Activated naive CD8-positive, alpha-beta T cell treated with anti-CD3 and anti-CD28 coated beads, Interleukin-2, amount 10 ng/mL, durations not matched to agents 7 days and 5 days (primary cell): ENCODE results near the gene ZSCAN18. TPM values are rescaled to one million over a fixed set of nuclear protein-coding genes. Genes with fewer than 3 reads are reported as not detected.
"Not testable (repeated sequence)": the region's sequence is repeated elsewhere in the genome, so short reads cannot be mapped to it uniquely, and the experiment has no call there.

Source experiments
- ATAC-seq: fragments of 150-1000 bp; cut with Tn5 transposase; one replicate; pipeline ENCODE4 v1.10.0; 2021; ENCODE audit warnings: low read depth, moderate library complexity
- POLR2A ChIA-PET: fragments of 350-600 bp; sonication (Branson Sonifier 250); formaldehyde crosslinking; loops from one replicate; lab custom pipeline; 2021; ENCODE audit warnings: antibody characterized with exemption; lab: Charles Lee
- DNase-seq: peaks from one replicate; pipeline ENCODE4 v3.0.0; 2021
- H3K27ac Mint-ChIP-seq: one replicate; pipeline ENCODE4 v1.8.0; 2022; ENCODE audit warnings: mild to moderate bottlenecking, mixed read lengths
- H3K27me3 Mint-ChIP-seq: one replicate; pipeline ENCODE4 v1.8.0; 2022; ENCODE audit warnings: mild to moderate bottlenecking, moderate library complexity, mixed read lengths
- H3K36me3 Mint-ChIP-seq: one replicate; pipeline ENCODE4 v1.8.0; 2021; ENCODE audit warnings: mild to moderate bottlenecking, mixed read lengths
- H3K4me1 Mint-ChIP-seq: one replicate; pipeline ENCODE4 v1.8.0; 2021; ENCODE audit warnings: mixed read lengths
- H3K4me3 Mint-ChIP-seq: one replicate; pipeline ENCODE4 v1.8.0; 2022; ENCODE audit warnings: mild to moderate bottlenecking, moderate library complexity, mixed read lengths
- H3K9me3 Mint-ChIP-seq: one replicate; pipeline ENCODE4 v1.8.0; 2021; ENCODE audit warnings: mixed read lengths
- total RNA-seq, 2 experiments: library from RNA; stranded (reverse); gene quantifications; one replicate each; pipeline ENCODE4 v1.2.3, GENCODE V29; 2021

ZSCAN18 gene, protein sequence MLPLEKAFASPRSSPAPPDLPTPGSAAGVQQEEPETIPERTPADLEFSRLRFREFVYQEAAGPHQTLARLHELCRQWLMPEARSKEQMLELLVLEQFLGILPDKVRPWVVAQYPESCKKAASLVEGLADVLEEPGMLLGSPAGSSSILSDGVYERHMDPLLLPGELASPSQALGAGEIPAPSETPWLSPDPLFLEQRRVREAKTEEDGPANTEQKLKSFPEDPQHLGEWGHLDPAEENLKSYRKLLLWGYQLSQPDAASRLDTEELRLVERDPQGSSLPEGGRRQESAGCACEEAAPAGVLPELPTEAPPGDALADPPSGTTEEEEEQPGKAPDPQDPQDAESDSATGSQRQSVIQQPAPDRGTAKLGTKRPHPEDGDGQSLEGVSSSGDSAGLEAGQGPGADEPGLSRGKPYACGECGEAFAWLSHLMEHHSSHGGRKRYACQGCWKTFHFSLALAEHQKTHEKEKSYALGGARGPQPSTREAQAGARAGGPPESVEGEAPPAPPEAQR
- total RNA-seq = 10 to 100 TPM; 56.6 to 58.1 TPM

DNA sequence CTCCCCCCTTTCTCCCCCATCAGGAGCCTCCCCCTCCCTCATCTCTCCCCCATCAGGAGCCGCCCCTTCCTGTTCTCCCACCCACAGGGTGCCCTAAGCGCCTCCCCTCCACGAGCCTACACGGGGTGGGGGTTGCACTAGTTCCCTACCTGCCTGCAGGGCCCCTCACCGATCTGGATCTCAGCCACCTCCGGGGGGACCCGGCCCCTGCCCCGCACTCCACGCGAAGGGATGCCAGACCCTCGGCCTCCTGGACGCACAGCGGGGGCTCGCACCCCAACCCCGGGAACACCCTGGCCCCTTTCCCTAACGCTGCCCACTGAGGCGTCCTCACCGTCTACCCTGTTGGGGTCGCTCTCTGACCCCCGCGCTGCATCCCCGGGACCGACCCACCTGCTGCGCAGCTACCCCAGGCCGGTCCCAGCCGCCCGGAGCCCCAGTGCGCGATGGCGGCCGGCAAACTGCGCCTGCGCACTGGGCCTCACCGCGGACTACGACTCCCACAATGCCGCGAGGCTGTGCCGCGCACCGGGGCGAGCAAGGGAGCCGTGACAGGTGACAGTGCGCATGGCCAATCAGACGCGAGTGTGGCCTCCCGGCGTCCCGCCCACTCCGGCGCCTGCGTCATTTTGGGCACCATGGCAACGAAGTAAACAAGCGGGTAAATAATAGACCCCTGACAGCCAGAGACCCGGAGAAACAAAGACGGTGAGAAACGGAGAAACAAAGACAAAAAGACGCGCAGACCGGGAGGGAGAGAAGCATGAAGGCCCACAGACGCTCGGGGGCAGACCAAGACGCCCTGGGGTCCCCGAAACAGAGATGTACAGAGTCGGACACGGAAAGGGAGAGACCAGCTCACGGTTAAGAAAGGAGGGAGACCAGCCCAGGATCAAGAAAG is at the start of gene ZSCAN18:
ZSCAN18 (minus strand) TSS at position 451 of the 901 bp plus-strand sequence. CDS start 7,964 bp downstream, outside the sequence.
- POLR2A ChIA-PET = interaction anchor here (1.0 to 2.5 kb wide), 3 partner anchors 15 to 163 kb away, joined by 3 to 14 read pairs (median 4); partner anchors contain the start of genes ZNF135 and ZNF418
- Mint-ChIP-seq H3K27ac (peak within 1 kb of the TSS; percentile 93), H3K27me3 (no peaks in the 10 kb centered on the region), H3K4me3 (peak within 1 kb of the TSS; percentile 83), H3K36me3 (peaks cover 23% of the 10 kb centered on the region), H3K9me3 (peaks cover 14% of the 10 kb centered on the region), H3K4me1 (peaks cover 9% of the 10 kb centered on the region)
- ATAC-seq (peak; percentile 97), DNase-seq (peak; percentile 97)

DNA sequence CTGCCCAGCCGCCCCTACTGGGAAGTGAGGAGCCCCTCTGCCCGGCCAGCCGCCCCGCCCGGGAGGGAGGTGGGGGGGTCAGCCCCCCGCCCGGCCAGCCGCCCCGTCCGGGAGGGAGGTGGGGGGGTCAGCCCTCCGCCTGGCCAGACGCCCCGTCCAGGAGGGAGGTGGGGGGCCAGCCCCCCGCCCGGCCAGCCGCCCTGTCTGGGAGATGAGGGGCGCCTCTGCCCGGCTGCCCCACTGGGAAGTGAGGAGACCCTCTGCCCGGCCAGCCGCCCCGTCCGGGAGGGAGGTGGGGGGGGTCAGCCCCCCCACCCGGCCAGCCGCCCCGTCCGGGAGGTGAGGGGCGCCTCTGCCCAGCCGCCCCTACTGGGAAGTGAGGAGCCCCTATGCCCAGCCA is 49.4 kb upstream of the ZSCAN18 start:
- ATAC-seq, H3K4me3 Mint-ChIP-seq, H3K27me3 Mint-ChIP-seq, POLR2A ChIA-PET, DNase-seq, H3K27ac Mint-ChIP-seq: not testable (repeated sequence)
- Mint-ChIP-seq H3K4me1 (peaks cover 11% of the 10 kb centered on the region), H3K36me3 (peaks cover 19% of the 10 kb centered on the region), H3K9me3 (peaks cover 20% of the 10 kb centered on the region)

- no peaks in the 10 kb centered on the region for H3K27me3 Mint-ChIP-seq
- H3K9me3 Mint-ChIP-seq = peaks cover 20% of the 10 kb centered on the region
- no peak overlapping the region for H3K4me3 Mint-ChIP-seq
- H3K36me3 Mint-ChIP-seq = peaks cover 31% of the 10 kb centered on the region
- POLR2A ChIA-PET = interaction anchor here (0.6 kb wide), 2 partner anchors 12 to 175 kb away, joined by 3 to 4 read pairs; no protein-coding TSS in a partner anchor
- peaks cover 9% of the 10 kb centered on the region for H3K4me1 Mint-ChIP-seq
- ATAC-seq = no peak
- H3K27ac Mint-ChIP-seq = no peak overlapping the region
- no peak for DNase-seq
These were observed 47.8 kb upstream of the ZSCAN18 start for GRCh38 chr19:58145849-58146248.

GRCh38 chr19:58134244-58134643 is 36.2 kb upstream of the ZSCAN18 start:
- Mint-ChIP-seq H3K4me3 (no peak overlapping the region), H3K27ac (no peak overlapping the region), H3K36me3 (peaks cover 70% of the 10 kb centered on the region), H3K9me3 (peaks cover 37% of the 10 kb centered on the region), H3K27me3 (no peaks in the 10 kb centered on the region), H3K4me1 (no peaks in the 10 kb centered on the region)
- DNase-seq (no peak), ATAC-seq (no peak)
- POLR2A ChIA-PET = interaction anchor here (0.6 kb wide), 1 partner anchor 11 kb away, joined by 4 read pairs; no protein-coding TSS in a partner anchor

DNA sequence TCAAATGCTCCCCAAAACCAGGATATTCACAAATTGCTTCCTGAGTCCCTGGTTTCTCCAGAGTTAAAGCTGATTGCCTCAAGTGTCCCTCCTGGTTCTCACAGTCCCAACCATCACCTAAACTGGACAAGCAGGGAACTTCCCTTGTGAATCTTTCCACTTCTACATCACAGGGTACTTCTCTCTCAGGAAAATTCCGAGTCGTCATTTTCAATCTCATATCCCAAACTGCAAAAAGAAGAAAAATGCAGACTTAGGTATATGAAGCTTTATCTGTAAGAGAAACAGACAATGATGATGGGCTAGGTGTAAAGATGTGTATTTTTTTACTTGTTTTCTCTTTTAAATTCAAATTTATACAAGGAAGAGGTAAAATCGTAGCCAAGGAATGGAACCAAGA is 31.3 kb upstream of the ZSCAN18 start:
- DNase-seq (no peak), ATAC-seq (no peak)
- no peak overlapping the region for H3K27ac Mint-ChIP-seq
- peaks cover 66% of the 10 kb centered on the region for H3K36me3 Mint-ChIP-seq
- no peak overlapping the region for H3K4me3 Mint-ChIP-seq
- POLR2A ChIA-PET = no interaction called here
- H3K27me3 Mint-ChIP-seq = no peaks in the 10 kb centered on the region
- H3K4me1 Mint-ChIP-seq = no peaks in the 10 kb centered on the region
- H3K9me3 Mint-ChIP-seq = peaks cover 51% of the 10 kb centered on the region

- POLR2A ChIA-PET = no interaction called here
- no peak overlapping the region for H3K4me3 Mint-ChIP-seq
- DNase-seq (no peak), ATAC-seq (no peak)
- H3K27ac Mint-ChIP-seq = no peak overlapping the region
- peaks cover 55% of the 10 kb centered on the region for H3K36me3 Mint-ChIP-seq
- peaks cover 52% of the 10 kb centered on the region for H3K9me3 Mint-ChIP-seq
- no peaks in the 10 kb centered on the region for H3K4me1 Mint-ChIP-seq
- H3K27me3 Mint-ChIP-seq = no peaks in the 10 kb centered on the region
These were observed 30.1 kb upstream of the ZSCAN18 start for GRCh38 chr19:58128041-58128685.

- Mint-ChIP-seq H3K4me3 (no peak overlapping the region), H3K27me3 (peaks cover 4% of the 10 kb centered on the region), H3K27ac (no peak overlapping the region), H3K36me3 (peaks cover 25% of the 10 kb centered on the region), H3K9me3 (peaks cover 56% of the 10 kb centered on the region), H3K4me1 (no peaks in the 10 kb centered on the region)
- no peak for ATAC-seq
- no peak for DNase-seq
- POLR2A ChIA-PET = no interaction called here
These were observed 25.3 kb upstream of the ZSCAN18 start for GRCh38 chr19:58123354-58123753.

- POLR2A ChIA-PET = no interaction called here
- H3K36me3 Mint-ChIP-seq = peaks cover 16% of the 10 kb centered on the region
- DNase-seq (no peak), ATAC-seq (no peak)
- peaks cover 11% of the 10 kb centered on the region for H3K27me3 Mint-ChIP-seq
- H3K27ac Mint-ChIP-seq = peak overlapping the region; percentile 12
- no peaks in the 10 kb centered on the region for H3K4me1 Mint-ChIP-seq
- H3K4me3 Mint-ChIP-seq = no peak overlapping the region
- peaks cover 59% of the 10 kb centered on the region for H3K9me3 Mint-ChIP-seq
These were observed 21.1 kb upstream of the ZSCAN18 start for GRCh38 chr19:58118979-58119733.

DNA sequence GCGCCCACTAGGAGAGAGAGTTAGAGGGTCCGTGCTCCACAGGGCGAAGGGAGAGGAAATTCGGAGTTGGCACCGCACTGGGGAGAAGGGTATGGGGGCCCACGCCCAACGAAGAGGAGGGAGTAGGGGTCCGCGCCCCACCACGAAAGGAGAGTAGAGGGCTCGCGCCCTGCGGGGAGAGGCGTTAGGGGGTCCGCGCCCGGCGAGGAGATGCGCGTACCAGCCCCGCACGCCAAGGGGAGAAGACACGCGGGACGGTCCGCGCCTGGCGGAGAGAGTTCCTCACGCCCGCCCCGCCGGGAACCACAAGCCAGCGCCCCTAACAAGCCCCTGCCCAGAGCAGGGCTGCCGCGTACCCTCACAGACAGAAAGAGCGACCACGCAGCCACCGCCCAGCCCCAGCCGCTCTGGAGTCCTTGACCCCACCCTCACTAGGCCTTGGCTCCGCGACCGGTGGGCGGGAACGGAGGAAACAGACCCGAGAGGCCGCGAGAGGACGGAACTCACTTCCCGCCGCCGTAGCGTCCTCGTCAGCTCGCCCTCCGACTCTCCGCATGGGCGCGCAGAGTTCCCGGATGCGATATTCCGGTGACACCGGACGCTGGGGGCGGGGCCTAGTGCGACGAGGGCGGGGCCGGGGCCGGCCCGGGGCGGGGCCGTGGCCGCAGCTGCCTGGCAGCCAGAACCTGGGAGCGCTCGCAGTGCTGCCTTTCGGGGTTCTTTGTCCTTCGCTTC is 20.0 kb upstream of the ZSCAN18 start:
- peaks cover 53% of the 10 kb centered on the region for H3K9me3 Mint-ChIP-seq
- peak overlapping the region; percentile 5 for H3K4me3 Mint-ChIP-seq

DNA sequence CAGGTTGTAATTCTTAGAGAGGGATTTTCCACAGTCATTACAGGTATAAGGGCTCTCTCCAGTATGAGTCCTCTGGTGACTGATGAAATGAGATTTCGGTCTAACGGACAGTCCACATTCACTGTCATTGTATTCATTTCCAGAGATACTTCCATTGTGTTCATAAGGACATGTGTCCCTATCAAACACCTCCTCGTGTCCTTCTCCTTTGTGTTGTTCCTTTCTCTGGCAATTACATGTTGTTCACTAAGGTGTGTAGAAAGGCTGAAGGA is 10.5 kb upstream of the ZSCAN18 start:
- no peak for DNase-seq
- Mint-ChIP-seq H3K4me1 (no peaks in the 10 kb centered on the region), H3K27me3 (no peaks in the 10 kb centered on the region), H3K9me3 (peaks cover 41% of the 10 kb centered on the region), H3K27ac (no peak overlapping the region), H3K36me3 (peaks cover 4% of the 10 kb centered on the region), H3K4me3 (no peak overlapping the region)
- POLR2A ChIA-PET = no interaction called here
- ATAC-seq = no peak

More for the DNA sequence above, 20.0 kb upstream of the ZSCAN18 start:
- Mint-ChIP-seq H3K27me3 (peaks cover 11% of the 10 kb centered on the region), H3K36me3 (peaks cover 16% of the 10 kb centered on the region), H3K4me1 (no peaks in the 10 kb centered on the region), H3K27ac (peak overlapping the region; percentile 11)
- POLR2A ChIA-PET = no interaction called here
- no peak for ATAC-seq
- no peak for DNase-seq

GRCh38 chr19:58107778-58108545 is 9.9 kb upstream of the ZSCAN18 start:
- Mint-ChIP-seq H3K4me1 (no peaks in the 10 kb centered on the region), H3K36me3 (peaks cover 4% of the 10 kb centered on the region), H3K4me3 (no peak overlapping the region), H3K9me3 (peaks cover 43% of the 10 kb centered on the region), H3K27me3 (no peaks in the 10 kb centered on the region), H3K27ac (no peak overlapping the region)
- DNase-seq = no peak
- POLR2A ChIA-PET = no interaction called here
- no peak for ATAC-seq
